ENCODE results near the gene PKD1.

PKD1 gene

GRCh38 chr16:2053211-2053610, 82.5 kb downstream of the PKD1 start:
- no peak for DNase-seq (ENCODE audit: low read depth, low spot score)

- no peak for DNase-seq (ENCODE audit: low read depth, low spot score)
Measured at GRCh38 chr16:2048116-2048543, 87.6 kb downstream of the PKD1 start.

- peak; percentile 80 for DNase-seq (ENCODE audit: low read depth, low spot score)
Measured at GRCh38 chr16:2047330-2048115, 88.2 kb downstream of the PKD1 start, which contains the start of the genes NTHL1 and TSC2. Gene NTHL1, minus strand, starts transcription at chr16:2047834. Its CDS starts 11 bp downstream, at chr16:2047823. Gene TSC2, plus strand, starts transcription at chr16:2047985. Its CDS starts 631 bp downstream, at chr16:2048616.

GRCh38 chr16:2046893-2047329, 88.8 kb downstream of the PKD1 start:
- DNase-seq (ENCODE audit: low read depth, low spot score), result no peak

GRCh38 chr16:2045965-2046892, 89.5 kb downstream of the PKD1 start:
- DNase-seq (ENCODE audit: low read depth, low spot score), result no peak

GRCh38 chr16:2044541-2044940, 91.2 kb downstream of the PKD1 start:
- no peak for DNase-seq (ENCODE audit: low read depth, low spot score)

GRCh38 chr16:2043667-2044451, 91.8 kb downstream of the PKD1 start:
- DNase-seq (ENCODE audit: low read depth, low spot score), result no peak

GRCh38 chr16:2042986-2043666, 92.6 kb downstream of the PKD1 start:
- no peak for DNase-seq (ENCODE audit: low read depth, low spot score)

- DNase-seq (ENCODE audit: low read depth, low spot score), result no peak
Measured at GRCh38 chr16:2042171-2042985, 93.3 kb downstream of the PKD1 start.

- no peak for DNase-seq (ENCODE audit: low read depth, low spot score)
Measured at GRCh38 chr16:2040787-2041522, 94.7 kb downstream of the PKD1 start.

- no peak for DNase-seq (ENCODE audit: low read depth, low spot score)
Measured at GRCh38 chr16:2040041-2040786, 95.5 kb downstream of the PKD1 start.

- DNase-seq (ENCODE audit: low read depth, low spot score), result no peak
Measured at GRCh38 chr16:2039274-2040031, 96.2 kb downstream of the PKD1 start.

Measured in activated naive CD8-positive, alpha-beta T cell treated with anti-CD3 and anti-CD28 coated beads, Interleukin-2, amount 50 U/mL, for 16 hours (primary cell).